H1 (cell line): ENCODE results near the gene NKD2. TPM values are rescaled to one million over a fixed set of nuclear protein-coding genes. Genes with fewer than 3 reads are reported as not detected.
A peak's percentile ranks its signal among the peaks of the same experiment; 100 is the strongest.

Source experiments
- CTCF ChIA-PET: fragments of 300-600 bp; sonication (Branson Sonifier 250); formaldehyde crosslinking; loops from one replicate; lab custom pipeline; 2021; ENCODE audit not compliant: partially characterized antibody; lab: Charles Lee
- POLR2A ChIA-PET: fragments of 300-600 bp; sonication (Branson Sonifier 250); formaldehyde crosslinking; loops from one replicate; lab custom pipeline; 2021; ENCODE audit warnings: inconsistent platforms; ENCODE audit not compliant: partially characterized antibody; lab: Charles Lee
- DNase-seq, 2 experiments: peaks; one replicate each; pipeline versions ENCODE4 v3.0.0 to v3.0.0-alpha.2; 2010 to 2022; ENCODE audit warnings: low spot score in 2 of 2, low read depth in 1 of 2, mixed read lengths in 1 of 2
- FAIRE-seq: peaks from 2 replicates; lab custom pipeline; 2011; peaks lifted over from hg19 to GRCh38; lab: Jason Lieb, UNC
- H2AFZ ChIP-seq: 2 replicates; pipeline ENCODE4 v1.8.1; 2012; ENCODE audit warnings: low read length, inconsistent platforms
- H2AK5ac ChIP-seq: 2 replicates; pipeline ENCODE4 v1.6.1; 2013; ENCODE audit warnings: low read depth, low read length
- H2BK120ac ChIP-seq: replicated peaks from 2 replicates; pipeline ENCODE3; 2013; ENCODE audit warnings: low read depth, low read length, inconsistent platforms
- H2BK12ac ChIP-seq: 2 replicates; pipeline ENCODE4 v1.6.1; 2013; ENCODE audit warnings: low read depth, low read length
- H2BK15ac ChIP-seq: 2 replicates; pipeline ENCODE4 v1.6.1; 2013; ENCODE audit warnings: low read length
- H2BK20ac ChIP-seq: 2 replicates; pipeline ENCODE4 v1.6.1; 2013; ENCODE audit warnings: low read length
- H2BK5ac ChIP-seq: 2 replicates; pipeline ENCODE4 v1.6.1; 2013; ENCODE audit warnings: low read depth, low read length
- H3K14ac ChIP-seq: 2 replicates; pipeline ENCODE4 v1.6.1; 2013; ENCODE audit warnings: inconsistent platforms; ENCODE audit not compliant: insufficient read length
- H3K18ac ChIP-seq: 2 replicates; pipeline ENCODE4 v1.6.1; 2013; ENCODE audit warnings: low read length; ENCODE audit errors: extremely low read depth
- H3K23ac ChIP-seq: 2 replicates; pipeline ENCODE4 v1.6.1; 2013; ENCODE audit warnings: inconsistent platforms; ENCODE audit not compliant: insufficient read length
- H3K23me2 ChIP-seq: 2 replicates; pipeline ENCODE4 v1.6.1; 2013; ENCODE audit warnings: low read depth, low read length
- H3K27ac ChIP-seq: 2 replicates; pipeline ENCODE4 v1.6.1; 2011; ENCODE audit warnings: low read depth, low read length, inconsistent platforms
- H3K27me3 ChIP-seq, 4 experiments: replicated peaks in 1 of 4; 1 replicate in 1 of 4; 2 replicates in 3 of 4; pipeline versions ENCODE4 v1.6.1 to v1.8.1; 2011 to 2013; ENCODE audit warnings: low read length in 3 of 4, mild to moderate bottlenecking in 3 of 4, inconsistent platforms in 2 of 4, mixed read lengths in 2 of 4, moderate library complexity in 1 of 4; ENCODE audit not compliant: control insufficient read depth in 3 of 4, insufficient read depth in 3 of 4; ENCODE audit errors: extremely low read depth in 1 of 4
- H3K36me3 ChIP-seq, 4 experiments: 2 replicates each; pipeline versions ENCODE4 v1.6.1 to v1.8.1; 2011 to 2013; ENCODE audit warnings: mild to moderate bottlenecking in 4 of 4, low read length in 3 of 4, moderate library complexity in 2 of 4, control low read depth in 1 of 4, inconsistent platforms in 1 of 4; ENCODE audit not compliant: insufficient read depth in 4 of 4, control insufficient read depth in 2 of 4
- H3K4ac ChIP-seq: replicated peaks from 2 replicates; pipeline ENCODE3; 2013; ENCODE audit warnings: low read length, low read depth, mixed read lengths, inconsistent platforms; ENCODE audit not compliant: insufficient read length
- H3K4me1 ChIP-seq, 4 experiments: replicated peaks in 1 of 4; 1 replicate in 1 of 4; 2 replicates in 3 of 4; pipeline versions ENCODE4 v1.6.1 to v1.8.1; 2011 to 2013; ENCODE audit warnings: low read length in 3 of 4, inconsistent platforms in 2 of 4, mixed read lengths in 1 of 4; ENCODE audit not compliant: insufficient read depth in 4 of 4, control insufficient read depth in 3 of 4
- H3K4me2 ChIP-seq, 2 experiments: 2 replicates each; pipeline versions ENCODE4 v1.6.1 to v1.8.1; 2011 to 2013; ENCODE audit warnings: low read depth in 2 of 2, low read length in 2 of 2, control low read depth in 1 of 2, inconsistent platforms in 1 of 2, mild to moderate bottlenecking in 1 of 2; ENCODE audit not compliant: insufficient read depth in 1 of 2
- H3K4me3 ChIP-seq, 4 experiments: fragments of 200-600, 300-600 bp in 1 of 4; sonication (generic), shearing (Covaris generic), sonication (Bioruptor Twin) in 1 of 4; 2 replicates each; pipeline versions ENCODE4 v1.5.1 to v1.8.1; 2011 to 2016; ENCODE audit warnings: low read length in 4 of 4, low read depth in 3 of 4, control low read depth in 2 of 4, inconsistent platforms in 2 of 4, mild to moderate bottlenecking in 2 of 4, mixed read lengths in 1 of 4, moderate library complexity in 1 of 4; ENCODE audit not compliant: insufficient read depth in 2 of 4; ENCODE audit errors: extremely low read depth in 1 of 4
- H3K56ac ChIP-seq: replicated peaks from 2 replicates; pipeline ENCODE3; 2013; ENCODE audit warnings: low read depth, mild to moderate bottlenecking, mixed read lengths, low read length, inconsistent platforms; ENCODE audit not compliant: insufficient read length
- H3K79me1 ChIP-seq: 2 replicates; pipeline ENCODE4 v1.6.1; 2013; ENCODE audit warnings: low read depth, low read length, control low read depth
- H3K79me2 ChIP-seq, 2 experiments: 2 replicates each; pipeline versions ENCODE4 v1.6.1 to v1.8.1; 2012 to 2013; ENCODE audit warnings: low read length in 2 of 2, mild to moderate bottlenecking in 2 of 2, inconsistent platforms in 1 of 2; ENCODE audit not compliant: insufficient read depth in 2 of 2, control insufficient read depth in 1 of 2
- H3K9ac ChIP-seq, 4 experiments: replicated peaks in 1 of 4; 1 replicate in 1 of 4; 2 replicates in 3 of 4; pipeline versions ENCODE4 v1.6.1 to v1.8.1; 2011 to 2013; ENCODE audit warnings: low read depth in 3 of 4, low read length in 3 of 4, control low read depth in 2 of 4, mild to moderate bottlenecking in 2 of 4, moderate library complexity in 2 of 4, inconsistent platforms in 1 of 4; ENCODE audit errors: extremely low read depth in 1 of 4
- H3K9me3 ChIP-seq, 2 experiments: 2 replicates each; pipeline versions ENCODE4 v1.6.1 to v1.8.1; 2012 to 2013; ENCODE audit warnings: mild to moderate bottlenecking in 2 of 2, moderate library complexity in 2 of 2, control low read depth in 1 of 2, inconsistent platforms in 1 of 2, low read depth in 1 of 2, low read length in 1 of 2, mixed read lengths in 1 of 2; ENCODE audit not compliant: insufficient read depth in 2 of 2
- H4K20me1 ChIP-seq, 2 experiments: replicated peaks in 1 of 2; 2 replicates each; pipeline versions ENCODE3 to v1.8.1; 2011 to 2013; ENCODE audit warnings: inconsistent platforms in 2 of 2, low read length in 2 of 2, mild to moderate bottlenecking in 1 of 2; ENCODE audit not compliant: insufficient read depth in 2 of 2, control insufficient read depth in 1 of 2
- H4K5ac ChIP-seq: 2 replicates; pipeline ENCODE4 v1.6.1; 2013; ENCODE audit warnings: low read length, low read depth, mixed read lengths, inconsistent platforms; ENCODE audit not compliant: insufficient read length
- H4K8ac ChIP-seq: 2 replicates; pipeline ENCODE4 v1.8.0; 2013; ENCODE audit warnings: mild to moderate bottlenecking, moderate library complexity, low read length, inconsistent platforms; ENCODE audit not compliant: insufficient read depth; ENCODE audit errors: extremely low read depth
- H4K91ac ChIP-seq: replicated peaks from 2 replicates; pipeline ENCODE3; 2013; ENCODE audit warnings: low read length, mixed read lengths, inconsistent platforms; ENCODE audit not compliant: insufficient read length
- CHD1 ChIP-seq: IDR thresholded peaks from 2 replicates; pipeline ENCODE4 v1.6.1; 2012; ENCODE audit warnings: low read depth, low read length, improper control_type of control experiment
- CTCF ChIP-seq, 3 experiments: IDR thresholded peaks; 1 replicate in 2 of 3; 2 replicates in 1 of 3; pipeline versions ENCODE4 v1.5.1 to v1.6.1; 2011; ENCODE audit warnings: low read length in 3 of 3, mild to moderate bottlenecking in 3 of 3, inconsistent platforms in 2 of 3, low read depth in 1 of 3, moderate library complexity in 1 of 3; ENCODE audit not compliant: insufficient read depth in 1 of 3; ENCODE audit errors: control extremely low read depth in 1 of 3
- GTF2F1 ChIP-seq: IDR thresholded peaks from 2 replicates; pipeline ENCODE4 v1.6.1; 2012; ENCODE audit warnings: low read depth, low read length, improper control_type of control experiment, borderline replicate concordance
- KDM4A ChIP-seq: IDR thresholded peaks from one replicate; pipeline ENCODE4 v1.7.1; 2012; ENCODE audit warnings: low read depth, mild to moderate bottlenecking, moderate library complexity, low read length, inconsistent platforms; ENCODE audit not compliant: severe bottlenecking
- PHF8 ChIP-seq: fragments of 200-600 bp; sonication (generic); conservative IDR thresholded peaks from 2 replicates; pipeline ENCODE4 v1.7.1; 2012; ENCODE audit warnings: low read depth, mild to moderate bottlenecking, inconsistent platforms, low read length, moderate library complexity
- RXRA ChIP-seq: IDR thresholded peaks from 2 replicates; pipeline ENCODE4 v1.6.1; 2011; ENCODE audit warnings: low read depth, mild to moderate bottlenecking, low read length, moderate library complexity; ENCODE audit not compliant: insufficient read depth
- SAP30 ChIP-seq: fragments of 300-600 bp; sonication (generic); IDR thresholded peaks from 2 replicates; pipeline ENCODE4 v1.7.1; 2012; ENCODE audit warnings: low read length, moderate library complexity, mild to moderate bottlenecking, inconsistent platforms; ENCODE audit not compliant: insufficient read depth, insufficient replicate concordance
- SIRT6 ChIP-seq: IDR thresholded peaks from one replicate; pipeline ENCODE4 v1.7.1; 2012; ENCODE audit warnings: low read length, inconsistent platforms
- TEAD4 ChIP-seq: IDR thresholded peaks from 2 replicates; pipeline ENCODE4 v1.6.1; 2012; ENCODE audit warnings: low read depth, low read length, inconsistent platforms, mixed read lengths
- YY1 ChIP-seq: IDR thresholded peaks from 2 replicates; pipeline ENCODE4 v1.6.1; 2011; ENCODE audit warnings: low read depth, mild to moderate bottlenecking, low read length
- WGBS, 2 experiments: shearing (Covaris generic) in 1 of 2; methylation state at CpG; one replicate each; pipeline versions ENCODE4 v1.1.6 to v1.1.7; 2013 to 2015; ENCODE audit warnings: low lambda C conversion rate in 2 of 2, mixed read lengths in 2 of 2, inconsistent platforms in 1 of 2, low coverage in 1 of 2, missing lambda C conversion rate in 1 of 2; ENCODE audit not compliant: insufficient replicate concordance in 2 of 2, insufficient coverage in 1 of 2, insufficient read length in 1 of 2; ENCODE audit errors: extremely low coverage in 1 of 2, missing lambda C conversion rate in 1 of 2; 5-methylcytosine and 5-hydroxymethylcytosine counted together
- polyA plus RNA-seq, 7 experiments: library from polyadenylated mRNA; depleted of rRNA in 3 of 7; stranded (reverse) in 5 of 7; unstranded in 2 of 7; fragments of >200 nt in 5 of 7; fragments of 200-250 nt in 2 of 7; gene quantifications; 1 replicate in 5 of 7; 2 replicates in 1 of 7; 4 replicates in 1 of 7; pipeline versions ENCODE4 v1.2.1 to v1.2.3, GENCODE V29; 2011 to 2013; ENCODE audit warnings: missing spikeins in 2 of 7, mixed read lengths in 2 of 7
- total RNA-seq: library from RNA; stranded (reverse); fragmentation: NEBNext Ultra II Directional; extraction: Animal tissue kit (Norgen Biotek cat#: 25700); gene quantifications from 2 replicates; pipeline ENCODE4 v1.2.1, GENCODE V29; 2021

NKD2 gene
- total and polyA plus RNA-seq, 2 of the 8 experiments (the other 6 are each of a cell fraction or from before 2014, with no cell fraction given) = 5.5 to 7.9 TPM

DNA sequence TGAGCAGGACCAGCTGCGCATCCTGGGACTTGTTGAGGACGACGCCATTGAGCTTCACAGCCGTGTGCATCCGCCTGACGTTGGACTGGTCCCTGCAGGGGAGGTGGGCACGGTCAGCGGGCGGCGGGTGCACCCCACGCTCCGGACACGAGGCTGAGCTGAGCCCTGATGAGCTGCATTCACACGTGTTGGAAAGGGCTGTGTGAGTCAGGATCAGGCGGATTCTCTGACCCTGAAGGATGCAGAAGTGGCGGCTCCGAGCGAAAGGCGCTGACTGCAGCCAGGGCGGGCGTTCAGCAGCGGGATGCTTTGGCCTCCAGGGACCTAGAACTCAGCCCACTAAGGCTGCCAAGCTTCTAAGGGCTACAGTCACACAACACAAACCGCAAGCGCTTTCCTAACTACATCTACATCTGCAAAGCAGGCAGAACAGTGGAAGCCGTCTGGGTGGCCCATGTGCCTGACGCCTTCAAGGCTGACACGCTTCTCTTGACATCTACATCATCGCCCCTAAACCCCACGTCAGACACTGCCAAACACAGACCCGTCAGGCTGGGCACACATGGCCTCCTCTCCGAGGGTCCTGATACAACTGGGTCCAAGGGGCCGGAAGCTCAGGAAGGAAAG is 44.9 kb downstream of the NKD2 start:
- Histone ChIP-seq H3K36me3 (peaks cover 6 to 32% (median 17%) of the 10 kb centered on the region in 4 experiments), H3K9ac (no peak overlapping the region), H4K91ac (no peak overlapping the region), H4K20me1 (peaks cover 8 to 16% of the 10 kb centered on the region in 2 experiments), H2BK20ac (no peak overlapping the region), H2BK15ac (no peak overlapping the region), H2BK120ac (no peak overlapping the region), H4K5ac (no peak overlapping the region), H2BK5ac (peak overlapping the region; percentile 52; the same call in 1 of the 2 replicates), H2AK5ac (no peak overlapping the region), H3K4me3 (no peak overlapping the region), H3K27ac (no peak overlapping the region), H3K56ac (no peak overlapping the region), H3K18ac (no peak overlapping the region), H4K8ac (no peak overlapping the region; the same call in 1 of the 2 replicates), H3K14ac (no peak overlapping the region), H3K27me3 (no peaks in the 10 kb centered on the region), H2AFZ (no peak overlapping the region), H2BK12ac (no peak overlapping the region), H3K23me2 (peaks cover 2% of the 10 kb centered on the region; the same call in 1 of the 2 replicates), H3K4ac (no peak overlapping the region), H3K9me3 (no peaks in the 10 kb centered on the region), H3K23ac (no peak overlapping the region), H3K79me1 (no peaks in the 10 kb centered on the region; the same call in 1 of the 2 replicates), H3K4me2 (no peak overlapping the region), H3K79me2 (no peaks in the 10 kb centered on the region), H3K4me1 (no peaks in the 10 kb centered on the region; a peak in 1 of 7 replicates)
- FAIRE-seq = no peak
- WGBS, 2 experiments = 95% methylated on average over 32 of the region's 32 CpGs; no CpG with 5 or more reads in 1 of the 2 experiments
- ChIA-PET CTCF (interaction anchor here (0.7 to 1.8 kb wide), 10 partner anchors 12 to 151 kb away, joined by 3 to 10 read pairs (median 4); no protein-coding TSS in a partner anchor), POLR2A (interaction anchor here (1.1 to 1.5 kb wide), 2 partner anchors 14 to 161 kb away, joined by 3 to 4 read pairs; partner anchors contain the start of genes BRD9 and TRIP13)
- no peak for DNase-seq
- TF ChIP-seq CHD1 (no peak), RXRA (no peak), YY1 (no peak), PHF8 (no peak), TEAD4 (no peak), KDM4A (no peak), SIRT6 (no peak), GTF2F1 (no peak), SAP30 (no peak), CTCF (IDR thresholded peaks at IDR 0.05; ENCODE audit: control extremely low read depth in 1 of 3, insufficient read depth in 1 of 3, low read depth in 1 of 3, low read length in 3 of 3) (no peak)
